Body of pancreas (tissue), 4 donors: Measurements from ENCODE around the gene BTBD3.

Experiments used
- CTCF ChIP-seq, 7 experiments: fragments of 450-650 bp in 4 of 7; fragments of 200-600 bp in 3 of 7; sonication (generic) in 3 of 7; IDR thresholded peaks; one replicate each; pipeline ENCODE4 v1.5.1; 2016 to 2019; ENCODE audit warnings: antibody characterized with exemption in 7 of 7
- POLR2A ChIP-seq, 3 donors: fragments of 450-650 bp; IDR thresholded peaks; one replicate each; pipeline ENCODE4 v1.6.1; 2016; ENCODE audit warnings: antibody characterized with exemption in 3 of 3, mild to moderate bottlenecking in 2 of 3

- TF ChIP-seq CTCF (IDR thresholded peaks at IDR 0.05) (no peak), POLR2A (IDR thresholded peaks at IDR 0.05) (no peak)
These were observed 36.2 kb upstream of the BTBD3 start for GRCh38 chr20:11881449-11881848.
